ENCODE measurements around the gene SGPL1.
"Not testable (repeated sequence)": the region's sequence is repeated elsewhere in the genome, so short reads cannot be mapped to it uniquely, and the experiment has no call there.

SGPL1 gene

GRCh38 chr10:70815504-70816219 is at the start of gene SGPL1:
Gene SGPL1, plus strand, starts transcription at chr10:70815948. Its CDS starts 906 bp downstream, at chr10:70816854.
- DNase-seq (ENCODE audit: low read depth), result peak; percentile 83

GRCh38 chr10:70768026-70768685 is 47.6 kb upstream of the SGPL1 start:
- not testable (repeated sequence) for DNase-seq (ENCODE audit: low read depth)

- no peak for DNase-seq (ENCODE audit: low read depth)
These were observed 46.6 kb upstream of the SGPL1 start for GRCh38 chr10:70769121-70769520.

- no peak for DNase-seq (ENCODE audit: low read depth)
These were observed 45.7 kb upstream of the SGPL1 start for GRCh38 chr10:70770001-70770400.

- DNase-seq (ENCODE audit: low read depth), result not testable (repeated sequence)
These were observed 45.2 kb upstream of the SGPL1 start for GRCh38 chr10:70770516-70770915.

GRCh38 chr10:70771311-70772194 is 44.2 kb upstream of the SGPL1 start:
- DNase-seq (ENCODE audit: low read depth), result no peak

GRCh38 chr10:70772627-70773026 is 43.1 kb upstream of the SGPL1 start:
- no peak for DNase-seq (ENCODE audit: low read depth)

GRCh38 chr10:70773461-70773860 is 42.3 kb upstream of the SGPL1 start:
- DNase-seq (ENCODE audit: low read depth), result no peak

- no peak for DNase-seq (ENCODE audit: low read depth)
These were observed 41.6 kb upstream of the SGPL1 start for GRCh38 chr10:70773965-70774809.

GRCh38 chr10:70774810-70775678 is 40.7 kb upstream of the SGPL1 start:
- DNase-seq (ENCODE audit: low read depth), result no peak

- DNase-seq (ENCODE audit: low read depth), result no peak
These were observed 39.9 kb upstream of the SGPL1 start for GRCh38 chr10:70775679-70776454.

GRCh38 chr10:70776455-70777005 is 39.2 kb upstream of the SGPL1 start:
- DNase-seq (ENCODE audit: low read depth), result no peak

GRCh38 chr10:70777063-70777875 is 38.5 kb upstream of the SGPL1 start:
- no peak for DNase-seq (ENCODE audit: low read depth)

- no peak for DNase-seq (ENCODE audit: low read depth)
These were observed 37.4 kb upstream of the SGPL1 start for GRCh38 chr10:70778267-70778924.

- DNase-seq (ENCODE audit: low read depth), result no peak
These were observed 36.7 kb upstream of the SGPL1 start for GRCh38 chr10:70779088-70779487.

- DNase-seq (ENCODE audit: low read depth), result no peak
These were observed 36.0 kb upstream of the SGPL1 start for GRCh38 chr10:70779511-70780369.

- DNase-seq (ENCODE audit: low read depth), result no peak
These were observed 35.4 kb upstream of the SGPL1 start for GRCh38 chr10:70780370-70780760.

All from activated T-cell treated with anti-CD3 and anti-CD28 coated beads for 1 hour (primary cell).